Measurements from ENCODE around the gene PPP1R27.
"Not testable (repeated sequence)": the region's sequence is repeated elsewhere in the genome, so short reads cannot be mapped to it uniquely, and the experiment has no call there.

The PPP1R27 gene

DNA sequence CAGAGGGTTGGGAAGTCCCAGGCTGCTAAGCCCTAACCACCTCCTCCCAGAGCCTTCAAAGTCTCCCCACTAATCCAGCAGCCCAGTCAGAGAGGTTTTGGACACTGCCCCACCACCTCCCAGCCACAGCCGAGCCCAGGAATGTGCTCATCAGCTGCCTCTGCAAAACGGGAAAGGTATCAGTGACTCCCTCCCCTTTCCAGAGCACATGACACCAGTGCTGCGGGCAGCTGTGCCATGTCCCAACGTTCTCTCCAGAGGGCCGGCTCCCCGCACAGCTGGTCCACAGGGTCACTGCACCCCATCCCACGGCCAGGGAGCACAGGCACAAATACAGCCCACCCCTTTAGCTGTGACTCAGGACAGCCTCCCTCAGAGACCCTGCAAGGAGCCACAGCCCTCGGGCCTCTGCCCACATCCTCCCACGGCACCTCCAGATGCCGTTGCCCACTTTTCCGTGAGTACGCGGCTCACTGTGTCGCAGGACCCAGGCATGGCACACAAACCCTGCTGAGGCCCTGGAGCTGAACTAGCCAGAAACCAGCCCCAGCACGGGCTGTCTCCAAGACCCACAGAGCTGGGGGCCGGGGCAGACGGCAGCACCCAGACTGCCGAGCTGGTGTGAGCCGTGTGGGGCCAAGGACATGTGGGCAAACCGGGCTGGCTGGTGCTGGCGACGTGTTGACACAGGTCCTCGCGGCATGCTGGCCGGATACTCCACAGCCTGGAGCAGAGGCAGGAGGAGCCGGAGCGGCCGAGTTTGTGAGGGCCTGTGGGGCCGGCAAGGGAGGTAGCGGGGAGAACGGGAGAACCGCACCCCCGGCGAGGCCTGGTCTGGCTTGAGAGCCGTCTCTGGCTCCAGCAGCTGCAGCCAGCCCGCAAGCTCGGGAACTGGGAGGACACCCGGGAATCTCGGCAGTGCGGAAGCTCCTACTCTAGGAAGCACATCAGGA lies 6.3 kb upstream of the PPP1R27 start:
- DNase-seq (ENCODE audit: low read depth in 2 of 2), result no peak

DNA sequence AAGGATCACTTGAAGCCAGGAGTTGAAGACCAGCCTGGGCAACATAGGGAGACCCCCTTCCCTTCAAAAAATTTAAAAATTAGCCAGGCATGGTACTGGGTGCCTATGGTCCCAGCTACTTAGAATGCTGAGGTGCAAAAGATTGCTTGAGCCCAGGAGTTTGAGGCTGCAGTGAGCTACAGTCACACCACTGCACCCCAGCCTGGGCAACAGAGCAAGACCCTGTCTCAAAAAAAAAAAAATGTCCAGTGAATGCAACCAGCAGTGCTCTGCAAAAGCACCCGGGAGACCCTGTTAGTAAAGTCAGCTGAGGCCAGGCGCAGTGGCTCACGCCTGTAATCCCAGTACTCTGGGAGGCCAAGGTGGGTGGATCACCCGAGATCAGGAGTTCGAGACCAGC lies 5.2 kb upstream of the PPP1R27 start:
- DNase-seq (ENCODE audit: low read depth in 2 of 2), result not testable (repeated sequence)

DNA sequence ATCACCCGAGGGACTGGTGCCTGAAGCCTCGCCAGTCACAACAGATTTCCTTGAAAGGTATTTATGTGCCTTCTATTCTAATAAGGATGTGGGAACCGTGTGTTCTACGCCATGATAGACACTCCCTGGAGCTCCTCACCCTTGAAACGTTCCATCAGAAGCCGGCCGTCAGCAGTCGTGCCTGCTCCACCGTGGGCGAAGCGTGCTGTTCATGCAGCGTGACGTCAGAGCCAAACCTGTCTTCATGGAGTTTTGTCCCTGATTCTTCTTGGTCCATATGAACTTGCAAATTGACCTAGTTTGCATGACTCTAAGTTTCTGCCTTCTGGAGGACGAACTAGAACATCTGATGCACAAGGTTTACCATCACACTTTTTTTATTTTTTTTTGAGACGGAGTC lies 4.5 kb upstream of the PPP1R27 start:
- no peak for DNase-seq (ENCODE audit: low read depth in 2 of 2)

DNA sequence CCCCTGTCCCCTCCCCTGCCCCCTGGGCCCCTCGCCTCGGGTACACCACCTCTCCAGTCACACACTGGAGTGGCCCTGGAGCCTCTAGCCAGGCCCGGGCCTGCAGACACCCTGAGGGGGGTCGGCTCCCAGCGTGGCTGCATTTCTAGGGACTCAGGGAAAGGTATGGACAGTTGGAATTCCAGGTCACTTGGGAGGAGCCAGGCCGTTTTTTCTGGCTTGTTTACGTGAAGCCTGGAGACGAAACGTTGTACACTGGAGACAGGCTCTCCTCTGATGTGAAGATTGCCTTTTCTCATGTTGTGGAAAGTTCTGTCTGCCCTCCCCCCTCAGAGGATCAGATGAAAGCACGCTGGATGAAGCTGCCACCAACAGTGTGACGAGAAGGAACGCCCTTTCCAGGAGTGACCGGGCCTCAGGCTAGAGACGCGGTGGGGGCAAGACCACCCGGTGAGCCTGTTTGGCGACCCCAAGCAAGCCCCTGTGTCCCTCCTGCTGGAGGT lies 4.0 kb upstream of the PPP1R27 start:
- DNase-seq (ENCODE audit: low read depth in 2 of 2), result no peak

DNA sequence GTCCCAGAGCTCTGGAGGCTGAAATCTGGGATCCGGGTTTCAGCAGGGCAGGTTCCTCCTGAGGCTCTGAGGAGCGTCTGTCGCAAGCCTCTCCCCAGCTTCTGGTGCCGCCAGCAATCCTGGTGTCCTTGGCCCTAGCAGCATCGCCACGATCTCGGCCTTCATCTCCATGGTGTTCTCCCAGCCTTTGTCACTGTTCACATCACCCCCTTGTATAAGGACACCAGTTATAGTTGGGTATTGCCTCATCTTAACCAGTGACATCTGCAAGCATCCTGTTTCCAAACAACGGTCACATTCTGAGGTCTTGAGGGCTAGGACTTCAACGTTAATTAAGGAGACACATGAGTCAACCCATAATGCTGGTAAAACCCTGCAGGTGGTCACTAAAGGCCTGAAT lies 2.8 kb upstream of the PPP1R27 start:
- DNase-seq (ENCODE audit: low read depth in 2 of 2), result no peak

DNA sequence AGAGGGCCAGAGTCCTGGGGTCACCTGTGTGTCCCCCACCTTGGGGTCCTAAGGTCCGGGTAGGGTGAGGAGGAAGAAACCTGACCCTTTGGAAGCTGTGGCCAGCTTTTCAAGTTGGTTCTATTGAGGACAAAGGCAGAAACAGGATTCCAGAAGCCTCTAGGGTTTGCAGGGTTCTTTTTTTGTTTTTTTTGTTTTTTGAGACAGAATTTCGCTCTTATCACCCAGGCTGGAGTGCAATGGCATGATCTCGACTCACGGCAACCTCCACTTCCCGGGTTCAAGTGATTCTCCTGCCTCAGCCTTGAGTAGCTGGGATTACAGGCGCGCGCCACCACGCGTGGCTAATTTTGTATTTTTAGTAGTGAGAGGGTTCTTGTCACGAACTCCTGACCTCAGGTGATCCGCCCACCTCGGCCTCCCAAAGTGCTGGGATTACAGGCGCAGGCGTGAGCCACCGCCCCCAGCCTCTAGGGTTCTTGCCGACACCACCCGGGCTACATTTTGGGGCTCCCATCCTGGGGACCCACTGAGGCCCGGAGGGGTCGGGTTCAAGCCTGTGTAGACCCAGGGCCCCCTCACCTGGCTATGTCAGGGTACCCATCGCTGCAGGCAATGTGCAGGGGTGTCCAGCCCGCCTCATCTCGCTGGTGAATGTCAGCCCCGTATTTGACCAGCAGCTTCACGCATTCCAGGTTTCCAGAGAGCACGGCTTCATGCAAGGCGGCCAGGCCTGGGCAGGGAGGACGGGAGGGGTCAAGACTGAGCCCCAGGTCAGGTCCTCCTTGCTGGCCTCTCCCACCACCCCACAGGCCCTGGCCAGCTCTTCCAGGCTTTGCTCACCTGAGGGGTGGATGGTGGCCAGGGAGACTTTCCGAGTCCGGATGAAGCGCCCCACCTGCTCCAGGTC lies 674 bp downstream of the PPP1R27 start:
- DNase-seq (ENCODE audit: low read depth in 2 of 2), result no peak

DNA sequence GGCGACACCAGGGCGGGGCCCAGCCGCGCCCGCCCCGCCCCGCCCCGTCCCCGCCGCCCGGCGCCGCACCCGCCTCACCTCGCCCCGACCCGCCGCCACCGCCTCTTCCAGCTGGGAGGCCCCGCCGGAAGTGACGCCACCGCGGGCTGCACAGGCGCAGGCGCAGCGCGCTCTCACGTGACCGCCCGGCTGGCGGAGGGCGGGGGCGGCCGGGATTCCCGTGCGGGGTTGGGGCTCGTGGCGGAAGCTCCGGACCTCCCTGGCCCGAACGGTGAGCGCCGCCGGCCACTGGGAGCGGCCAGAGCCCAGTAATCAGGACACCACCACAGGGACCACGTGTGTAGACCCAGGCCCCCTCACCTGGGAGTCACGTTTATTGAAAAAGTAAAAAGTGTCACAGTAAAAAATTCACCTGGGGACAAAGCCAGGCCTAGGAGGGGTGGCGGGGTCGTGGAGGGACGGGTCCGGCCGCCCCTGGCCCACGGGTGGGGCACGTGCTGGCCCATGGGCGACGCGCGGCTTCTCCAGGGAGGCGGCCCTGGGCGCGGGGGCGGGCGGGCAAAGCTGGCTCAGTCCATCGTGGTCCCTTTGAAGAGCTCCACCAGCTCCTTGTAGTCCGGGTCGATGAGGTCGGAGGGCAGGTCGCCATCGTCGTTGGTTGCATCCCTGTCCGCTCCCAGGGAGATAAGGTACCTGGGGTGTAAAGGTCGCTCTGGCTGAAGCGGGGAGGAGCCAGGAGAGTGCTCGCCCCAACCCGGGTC lies 1.5 kb downstream of the PPP1R27 start, which contains the start of gene MCRIP1:
Gene MCRIP1 (minus strand): TSS at position 132 of the 761 bp plus-strand sequence. CDS start 8,785 bp downstream, outside the sequence.
- DNase-seq (ENCODE audit: low read depth in 2 of 2), result peak; percentile 88 to 91

DNA sequence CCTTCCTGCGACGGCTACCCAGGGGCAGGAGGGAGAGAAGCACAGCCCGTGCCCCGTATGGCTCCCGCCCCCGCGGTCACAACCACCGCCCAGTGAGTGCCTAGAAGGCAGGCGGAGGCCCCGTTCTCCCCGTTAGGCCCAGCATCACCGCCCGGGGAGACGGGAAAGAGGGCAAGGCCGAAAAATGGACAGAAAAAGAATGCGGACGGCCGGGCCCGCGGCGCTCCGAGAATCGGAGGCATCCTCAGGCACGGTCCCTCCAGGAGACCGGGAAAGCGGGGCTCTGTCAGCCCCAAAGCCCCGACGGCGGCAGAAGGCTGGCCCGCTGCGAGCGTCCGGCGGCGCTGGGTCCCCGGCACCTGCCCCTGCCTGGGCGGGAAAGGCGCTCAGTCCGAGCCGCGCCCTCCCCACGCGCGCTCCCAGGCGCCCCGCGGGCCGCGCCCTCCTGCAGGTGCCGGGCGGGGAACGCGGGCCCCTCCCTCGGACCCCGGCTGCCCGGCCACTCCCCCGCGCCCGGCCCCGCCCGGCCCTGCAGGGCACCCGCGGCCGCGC lies 2.2 kb downstream of the PPP1R27 start:
- peak in 1 of 2 donors; percentile 12 for DNase-seq (ENCODE audit: low read depth in 2 of 2)

DNA sequence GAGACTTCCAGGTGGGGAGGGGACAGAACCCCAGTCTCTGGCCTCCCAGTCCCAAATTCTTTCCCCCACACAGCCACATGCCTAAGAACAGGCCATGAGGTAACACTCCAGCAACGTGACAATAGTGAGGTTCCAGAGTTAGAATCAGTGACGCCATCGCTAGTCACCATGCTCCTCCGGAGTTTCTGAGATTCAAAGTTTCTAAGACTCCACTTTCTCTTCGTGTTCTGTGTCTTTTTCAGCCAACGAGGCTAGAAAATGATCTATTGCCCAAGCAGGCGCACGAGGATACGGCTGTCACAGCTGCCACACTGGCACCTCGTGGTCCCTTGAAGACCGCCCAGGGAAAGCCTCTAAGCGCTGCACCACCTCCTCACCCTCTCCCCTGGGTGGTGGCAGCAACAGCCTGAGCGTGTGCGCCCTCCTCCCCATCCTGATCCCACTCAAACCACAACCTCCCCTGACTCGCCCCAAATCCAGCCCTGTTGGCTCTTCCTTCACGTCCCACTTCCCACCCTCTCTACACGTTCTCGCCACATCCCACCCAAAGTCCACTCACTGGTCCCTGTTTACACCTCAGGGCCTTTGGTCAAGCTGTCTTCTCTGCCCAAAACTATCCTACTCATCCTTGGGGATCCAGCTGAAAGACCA lies 2.8 kb downstream of the PPP1R27 start:
- DNase-seq (ENCODE audit: low read depth in 2 of 2), result peak in 1 of 2 donors; percentile 19

DNA sequence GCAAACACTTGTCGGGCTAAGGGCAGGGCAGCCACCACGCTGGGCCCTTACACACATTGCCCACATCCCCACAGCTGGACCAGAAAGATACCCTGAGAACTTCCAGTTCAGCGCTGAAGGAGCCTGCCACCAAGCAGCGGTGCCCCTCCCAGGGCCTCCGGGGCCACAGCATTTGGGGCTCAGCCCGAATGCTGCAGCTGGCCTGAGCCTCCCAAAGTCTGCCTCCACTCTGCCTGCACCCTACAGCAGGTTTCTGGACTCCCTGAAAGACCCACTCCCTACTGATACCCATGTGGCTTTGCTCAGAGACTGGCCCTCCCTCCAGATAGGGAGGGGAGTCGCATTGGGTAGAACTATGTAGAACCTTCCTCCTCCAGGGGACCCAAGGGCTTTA lies 3.3 kb downstream of the PPP1R27 start:
- no peak for DNase-seq (ENCODE audit: low read depth in 2 of 2)

DNA sequence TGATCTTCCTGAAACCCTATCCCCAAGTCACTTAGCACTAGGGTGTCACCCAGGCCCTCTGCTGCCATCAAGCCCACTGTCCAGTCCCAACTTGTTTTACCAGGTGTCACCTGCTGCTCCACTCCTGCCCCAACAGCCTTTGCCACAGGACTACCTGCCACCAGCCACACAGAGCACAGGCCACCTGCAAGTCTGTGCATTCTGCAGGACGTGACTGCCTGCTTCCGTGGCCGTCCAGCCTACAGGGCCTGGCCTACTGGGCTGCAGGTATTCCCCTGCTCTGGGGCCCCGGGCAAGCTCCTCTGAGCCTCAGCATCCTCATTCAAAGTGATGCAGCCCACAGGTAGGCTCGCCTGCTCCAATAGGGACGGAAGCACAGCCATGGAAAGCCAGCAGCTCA lies 5.0 kb downstream of the PPP1R27 start:
- DNase-seq (ENCODE audit: low read depth in 2 of 2), result no peak

DNA sequence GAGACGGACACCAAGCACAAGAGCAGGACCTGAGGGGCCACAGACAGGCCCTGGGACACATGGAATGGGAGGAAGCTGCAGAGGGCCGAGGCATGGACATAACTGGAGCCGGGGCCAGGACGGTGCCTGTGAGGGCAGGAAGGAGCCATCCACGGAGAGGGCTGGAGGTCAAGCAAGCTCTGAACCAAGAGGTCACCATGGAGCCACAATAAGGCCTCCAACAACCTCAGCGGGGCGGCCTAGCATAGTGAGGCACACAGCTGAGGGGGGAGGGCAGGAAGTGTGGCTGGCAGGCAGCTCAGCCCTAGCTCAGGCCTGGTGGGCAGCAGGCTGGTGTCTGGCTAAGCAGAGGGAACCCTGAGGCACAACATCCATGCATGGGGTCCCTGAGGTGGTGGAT lies 6.2 kb downstream of the PPP1R27 start:
- DNase-seq (ENCODE audit: low read depth in 2 of 2), result no peak

DNA sequence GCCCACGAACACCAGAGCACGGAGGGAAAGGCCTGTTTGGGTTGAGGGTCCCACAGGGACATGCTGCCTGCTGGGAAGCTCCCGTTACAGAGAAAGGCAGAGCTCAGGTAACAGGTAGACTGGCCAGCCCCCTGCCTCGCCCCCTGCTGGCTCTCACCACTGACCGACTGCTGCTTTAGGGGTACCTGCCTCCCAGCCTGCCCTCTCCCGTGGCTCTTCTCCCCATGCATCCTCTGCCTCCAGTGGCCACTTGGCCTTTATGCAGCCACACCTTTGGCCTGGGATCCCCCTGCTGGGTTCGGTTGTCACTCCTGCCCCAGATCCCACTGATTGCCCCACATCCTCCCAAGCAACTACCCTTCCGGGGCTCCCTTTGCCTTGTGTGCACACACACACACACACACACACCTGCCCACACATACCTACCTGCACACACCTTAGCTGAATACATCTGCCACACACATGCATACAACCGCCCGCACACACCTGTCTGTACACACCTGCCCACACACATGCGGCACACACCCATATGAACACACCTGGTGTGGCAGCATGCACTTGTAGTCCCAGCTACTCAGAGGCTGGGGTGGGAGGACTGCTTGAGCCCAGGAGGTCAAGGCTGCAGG lies 8.9 kb downstream of the PPP1R27 start:
- no peak for DNase-seq (ENCODE audit: low read depth in 2 of 2)

DNA sequence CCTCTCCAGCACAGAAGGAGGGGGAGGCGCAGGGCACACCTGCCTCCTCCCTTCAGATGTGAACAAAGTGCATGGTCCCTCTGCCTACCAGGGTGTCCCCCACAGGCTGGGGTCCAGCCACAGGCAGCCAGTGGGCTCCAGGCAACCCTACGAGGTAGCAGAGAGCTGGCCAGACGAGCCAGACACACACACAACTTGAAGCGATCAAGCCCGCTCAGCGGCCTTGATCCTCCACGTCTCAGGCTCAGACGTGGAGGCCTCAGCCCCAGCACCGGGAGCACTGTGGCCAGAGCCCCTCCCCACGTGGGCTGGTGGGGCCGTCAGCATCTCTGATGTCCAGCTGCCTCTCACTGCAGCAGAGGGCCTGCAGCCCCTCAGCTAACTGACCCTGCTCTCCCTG lies 10.3 kb downstream of the PPP1R27 start:
- no peak for DNase-seq (ENCODE audit: low read depth in 2 of 2)

DNA sequence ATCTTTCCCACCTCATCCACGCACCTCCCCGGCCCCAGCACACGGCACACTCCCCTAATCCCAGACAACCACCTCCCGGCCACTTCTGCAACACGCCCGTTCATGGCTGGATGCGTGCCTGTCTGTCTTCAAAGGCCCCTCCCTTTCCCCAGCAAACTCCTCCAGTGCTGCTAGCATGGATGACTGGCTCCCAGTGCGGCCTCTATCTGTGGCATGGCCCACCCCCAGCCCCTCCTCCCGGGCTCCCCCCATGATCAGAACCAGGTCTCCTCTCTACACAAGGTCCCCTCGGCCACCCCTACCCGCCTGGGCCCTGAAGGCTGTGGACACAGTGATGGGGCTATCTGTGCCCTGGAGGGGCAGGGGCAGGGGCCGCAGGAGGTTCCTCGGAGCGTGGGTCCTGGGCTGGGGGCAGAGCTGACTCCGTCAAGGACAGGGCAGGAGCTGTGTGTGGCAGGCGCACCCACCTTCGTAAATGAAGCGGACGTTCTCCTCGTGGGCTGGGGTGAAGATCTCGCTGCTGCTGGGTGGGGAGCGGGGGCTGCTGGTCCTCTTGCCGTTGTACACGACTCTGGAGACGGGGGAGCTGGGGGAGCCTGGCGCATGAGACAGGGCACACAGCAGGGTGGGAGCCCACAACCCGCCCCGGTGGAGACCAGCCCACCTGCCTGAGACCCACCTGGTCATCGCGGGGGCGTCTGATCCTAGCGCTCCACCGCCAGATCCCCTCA lies 10.9 kb downstream of the PPP1R27 start:
- no peak for DNase-seq (ENCODE audit: low read depth in 2 of 2)

DNA sequence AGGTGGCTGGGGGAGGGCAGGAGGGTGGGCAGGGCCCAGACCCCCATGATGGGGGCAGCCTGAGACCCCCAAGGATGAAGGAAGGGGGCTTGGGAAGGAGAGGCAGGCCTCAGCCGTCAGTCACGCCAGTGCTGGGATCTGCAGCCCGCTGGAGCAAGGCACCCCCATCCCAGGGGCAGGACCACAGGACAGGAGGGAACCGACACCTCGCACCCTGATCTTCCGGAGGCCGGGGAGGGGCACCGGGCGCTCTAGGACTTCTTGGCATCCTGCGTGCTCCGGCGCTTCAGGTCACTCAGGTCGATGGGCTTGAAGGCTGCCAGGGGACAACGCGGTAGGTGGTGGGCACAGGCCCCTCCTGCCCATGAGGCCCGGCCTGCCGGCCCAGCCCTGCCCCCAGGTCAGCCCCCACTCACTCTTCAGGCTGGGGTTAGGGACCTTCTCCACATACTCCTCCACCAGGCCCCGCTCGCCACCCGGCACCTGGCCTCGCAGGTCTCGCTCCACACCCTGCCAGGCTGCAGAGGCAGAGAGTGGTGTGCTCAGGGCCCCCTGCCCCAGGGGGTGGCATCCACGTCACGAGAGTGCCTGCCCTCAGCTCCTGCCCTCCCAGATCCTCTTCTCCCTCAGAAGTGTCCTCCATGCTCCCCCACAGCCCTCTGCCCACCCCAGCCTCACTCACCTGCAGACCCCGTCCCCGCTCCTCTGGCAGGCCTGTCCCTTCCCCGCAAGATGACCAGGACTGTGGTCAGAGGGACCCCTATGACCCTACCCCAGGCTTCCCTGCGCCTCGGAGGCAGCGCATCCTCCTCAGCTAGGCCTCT lies 11.6 kb downstream of the PPP1R27 start:
- no peak for DNase-seq (ENCODE audit: low read depth in 2 of 2)

DNA sequence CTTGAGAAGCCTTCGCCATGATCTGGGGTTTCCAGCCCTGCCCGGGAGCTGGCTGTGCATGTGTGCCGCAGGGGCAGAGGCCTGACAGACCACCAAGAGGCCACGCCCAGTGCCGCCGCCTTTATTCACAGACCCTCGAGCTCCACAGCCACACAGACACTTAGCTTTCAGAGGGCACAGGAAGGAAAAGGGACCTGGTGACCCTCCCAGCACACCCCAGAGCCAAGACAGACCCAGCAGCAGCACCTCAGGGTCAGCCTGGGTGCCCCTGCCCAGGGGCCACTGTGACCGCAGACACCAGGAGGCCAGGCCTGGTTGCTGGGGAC lies 12.6 kb downstream of the PPP1R27 start:
- no peak for DNase-seq (ENCODE audit: low read depth in 2 of 2)

DNA sequence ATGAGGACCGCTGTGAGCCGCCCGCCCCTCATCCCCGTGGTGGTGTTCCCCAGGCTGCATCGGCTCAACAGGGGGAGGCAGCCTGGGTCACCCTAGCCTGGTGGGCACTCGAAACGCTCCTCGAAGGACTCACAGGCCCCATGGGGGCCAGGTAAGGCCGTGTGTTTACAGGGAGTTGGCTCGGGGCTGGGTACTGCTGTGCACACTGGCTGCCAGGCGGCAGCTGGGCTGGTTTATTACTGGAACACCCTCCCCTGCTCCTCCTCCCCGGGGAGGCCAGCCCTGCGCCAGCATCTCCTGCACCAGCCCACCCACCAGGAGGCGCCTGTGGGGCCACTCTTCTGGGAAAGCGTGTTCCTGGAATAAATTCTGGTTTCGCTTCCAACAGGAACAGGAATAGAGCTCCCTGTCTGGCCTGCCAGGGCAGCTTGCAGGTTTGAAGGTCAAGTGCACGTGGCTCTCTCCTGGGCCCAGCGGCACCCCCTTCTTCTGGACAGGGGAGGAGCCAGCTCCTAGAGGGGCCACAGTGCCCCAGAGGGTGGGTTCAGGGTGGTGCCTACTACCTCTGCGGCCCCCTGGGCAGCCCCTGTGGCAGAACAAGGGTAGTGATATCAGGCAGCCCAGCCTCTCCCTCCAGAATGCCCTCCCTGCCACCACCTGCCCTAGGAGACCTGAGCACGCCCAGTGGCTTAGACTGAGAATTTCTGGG lies 13.1 kb downstream of the PPP1R27 start:
- DNase-seq (ENCODE audit: low read depth in 2 of 2), result no peak
